ENCODE data around the gene DSCAML1.

DSCAML1 gene

DNA sequence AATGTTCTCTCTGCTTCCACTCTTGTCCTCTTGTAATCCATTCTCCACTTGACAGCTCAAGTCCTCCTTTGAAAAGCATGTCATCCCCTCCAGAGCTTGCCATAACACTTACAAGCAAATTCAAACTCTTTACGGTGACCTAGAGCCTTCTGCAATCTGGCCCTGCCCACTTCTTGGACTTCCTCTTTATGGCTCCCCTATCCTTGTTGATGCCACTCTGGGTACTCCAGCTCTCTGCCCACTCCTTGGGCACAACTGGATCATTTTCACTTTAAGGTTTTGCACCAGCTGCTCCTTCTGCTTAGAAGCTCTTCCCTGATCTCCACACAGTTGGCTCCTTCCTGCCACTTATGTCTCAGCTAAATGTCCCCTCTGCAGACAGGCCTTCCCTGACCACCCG lies 217.9 kb downstream of the DSCAML1 start:
- no peak for DNase-seq (ENCODE audit: extremely low read depth, low read depth)
- TF ChIP-seq, protein P1, sequence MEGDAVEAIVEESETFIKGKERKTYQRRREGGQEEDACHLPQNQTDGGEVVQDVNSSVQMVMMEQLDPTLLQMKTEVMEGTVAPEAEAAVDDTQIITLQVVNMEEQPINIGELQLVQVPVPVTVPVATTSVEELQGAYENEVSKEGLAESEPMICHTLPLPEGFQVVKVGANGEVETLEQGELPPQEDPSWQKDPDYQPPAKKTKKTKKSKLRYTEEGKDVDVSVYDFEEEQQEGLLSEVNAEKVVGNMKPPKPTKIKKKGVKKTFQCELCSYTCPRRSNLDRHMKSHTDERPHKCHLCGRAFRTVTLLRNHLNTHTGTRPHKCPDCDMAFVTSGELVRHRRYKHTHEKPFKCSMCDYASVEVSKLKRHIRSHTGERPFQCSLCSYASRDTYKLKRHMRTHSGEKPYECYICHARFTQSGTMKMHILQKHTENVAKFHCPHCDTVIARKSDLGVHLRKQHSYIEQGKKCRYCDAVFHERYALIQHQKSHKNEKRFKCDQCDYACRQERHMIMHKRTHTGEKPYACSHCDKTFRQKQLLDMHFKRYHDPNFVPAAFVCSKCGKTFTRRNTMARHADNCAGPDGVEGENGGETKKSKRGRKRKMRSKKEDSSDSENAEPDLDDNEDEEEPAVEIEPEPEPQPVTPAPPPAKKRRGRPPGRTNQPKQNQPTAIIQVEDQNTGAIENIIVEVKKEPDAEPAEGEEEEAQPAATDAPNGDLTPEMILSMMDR (IDR thresholded peaks at IDR 0.05; ENCODE audit: low read depth, low read length): no peak

DNA sequence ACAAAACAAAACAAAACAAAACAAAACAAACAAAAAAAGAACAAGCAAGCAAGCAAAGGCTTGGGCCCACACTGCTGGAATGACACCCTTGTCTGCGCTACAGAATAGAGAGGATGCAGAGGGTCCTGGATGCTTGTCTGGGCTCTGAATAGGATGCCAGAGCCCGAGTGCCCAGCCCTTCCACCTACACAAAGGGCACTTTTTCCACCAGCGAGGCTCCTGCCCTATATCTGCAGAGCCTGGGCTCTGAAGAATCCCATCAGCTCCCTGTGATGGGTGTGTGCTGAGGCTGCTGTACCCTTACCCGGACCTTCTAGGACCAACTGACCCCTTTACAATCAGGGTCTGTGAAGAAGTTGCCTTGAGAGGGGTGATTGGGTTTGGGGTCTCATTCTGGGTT lies 221.2 kb downstream of the DSCAML1 start:
- TF ChIP-seq, protein P1 (IDR thresholded peaks at IDR 0.05; ENCODE audit: low read depth, low read length): no peak
- DNase-seq (ENCODE audit: extremely low read depth, low read depth): no peak

- TF ChIP-seq, protein P1 (IDR thresholded peaks at IDR 0.05; ENCODE audit: low read depth, low read length): no peak
- DNase-seq (ENCODE audit: extremely low read depth, low read depth): no peak
Measured at GRCh38 chr11:117574551-117574950, 222.5 kb downstream of the DSCAML1 start.

- DNase-seq (ENCODE audit: extremely low read depth, low read depth): no peak
Measured at GRCh38 chr11:117573326-117573725, 223.7 kb downstream of the DSCAML1 start.

DNA sequence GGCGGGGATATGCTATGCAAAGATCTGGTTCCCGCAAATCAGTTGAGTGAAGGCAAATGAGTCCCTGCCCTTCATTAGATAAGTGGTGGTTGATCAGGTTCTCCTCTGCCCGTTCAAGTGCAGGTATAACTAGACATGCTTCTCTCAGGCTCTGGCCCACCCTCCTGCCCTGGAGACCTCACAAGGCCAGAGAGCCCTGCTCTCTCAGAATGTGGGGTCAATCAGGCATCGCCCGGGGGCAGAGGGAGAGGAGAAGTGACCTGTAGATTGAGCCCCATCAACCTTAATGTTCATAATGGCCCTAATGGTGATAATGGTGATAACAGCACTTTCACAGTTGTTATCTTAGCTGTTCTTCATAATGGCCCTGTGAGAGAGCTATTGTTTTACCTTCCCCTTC lies 224.3 kb downstream of the DSCAML1 start:
- TF ChIP-seq, protein P1 (IDR thresholded peaks at IDR 0.05; ENCODE audit: low read depth, low read length): no peak
- no peak for DNase-seq (ENCODE audit: extremely low read depth, low read depth)

More at GRCh38 chr11:117573326-117573725, 223.7 kb downstream of the DSCAML1 start:
- TF ChIP-seq, protein P1 (IDR thresholded peaks at IDR 0.05; ENCODE audit: low read depth, low read length): no peak

- TF ChIP-seq, protein P1 (IDR thresholded peaks at IDR 0.05; ENCODE audit: low read depth, low read length): no peak
- no peak for DNase-seq (ENCODE audit: extremely low read depth, low read depth)
Measured at GRCh38 chr11:117572129-117572528, 224.9 kb downstream of the DSCAML1 start.

DNA sequence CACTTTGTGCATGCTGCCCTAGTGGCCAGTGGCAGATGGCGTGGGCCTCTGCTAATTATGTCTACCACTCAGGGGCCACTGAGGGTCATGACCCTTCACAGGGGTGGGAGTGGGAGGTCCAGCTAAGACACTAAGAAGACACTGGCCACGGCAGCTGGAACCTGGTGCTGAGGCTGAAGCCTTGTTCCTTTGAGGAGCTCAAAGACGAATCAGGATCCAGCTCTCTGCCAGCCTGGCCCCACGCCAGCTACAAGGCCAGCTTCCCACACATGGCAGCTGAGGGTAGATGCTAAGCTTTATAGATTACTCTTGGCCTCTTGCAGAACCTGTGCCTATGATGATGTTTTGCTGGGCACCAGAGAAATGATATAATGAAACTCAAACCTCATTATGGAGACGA lies 226.3 kb downstream of the DSCAML1 start:
- no peak for DNase-seq (ENCODE audit: extremely low read depth, low read depth)
- TF ChIP-seq, protein P1 (IDR thresholded peaks at IDR 0.05; ENCODE audit: low read depth, low read length): no peak
